H9 (cell line): ENCODE measurements around the gene PIK3CD. TPM values are rescaled to one million over a fixed set of nuclear protein-coding genes. Genes with fewer than 3 reads are reported as not detected.

Experiments used
- DNase-seq: peaks from one replicate; pipeline ENCODE4 v3.0.0-alpha.2; 2017
- H2AFZ ChIP-seq: one replicate; pipeline ENCODE4 v1.6.1; 2013; ENCODE audit warnings: mild to moderate bottlenecking, low read length, control low read depth, moderate library complexity
- H2AK5ac ChIP-seq: 2 replicates; pipeline ENCODE4 v1.6.1; 2013; ENCODE audit warnings: low read length, control low read depth, mixed read lengths; ENCODE audit not compliant: insufficient read length
- H2BK120ac ChIP-seq: one replicate; pipeline ENCODE4 v1.6.1; 2013; ENCODE audit warnings: low read depth, mild to moderate bottlenecking, low read length, control low read depth, inconsistent platforms; ENCODE audit not compliant: poor library complexity, severe bottlenecking
- H2BK12ac ChIP-seq: 2 replicates; pipeline ENCODE4 v1.6.1; 2013; ENCODE audit warnings: low read length, control low read depth, mixed read lengths, low read depth; ENCODE audit not compliant: insufficient read length
- H2BK15ac ChIP-seq: 2 replicates; pipeline ENCODE4 v1.6.1; 2013; ENCODE audit warnings: low read depth, low read length, control low read depth
- H2BK20ac ChIP-seq: one replicate; pipeline ENCODE4 v1.6.1; 2013; ENCODE audit warnings: low read depth, mild to moderate bottlenecking, low read length, control low read depth, inconsistent platforms; ENCODE audit not compliant: poor library complexity, severe bottlenecking
- H2BK5ac ChIP-seq: 2 replicates; pipeline ENCODE4 v1.6.1; 2013; ENCODE audit warnings: low read length, control low read depth, mixed read lengths; ENCODE audit not compliant: insufficient read length
- H3K14ac ChIP-seq: 2 replicates; pipeline ENCODE4 v1.6.1; 2013; ENCODE audit warnings: low read length, control low read depth; ENCODE audit not compliant: insufficient read depth
- H3K18ac ChIP-seq: 2 replicates; pipeline ENCODE4 v1.6.1; 2013; ENCODE audit warnings: low read depth, mild to moderate bottlenecking, mixed read lengths, low read length, control low read depth; ENCODE audit not compliant: insufficient read length
- H3K23ac ChIP-seq: 2 replicates; pipeline ENCODE4 v1.6.1; 2013; ENCODE audit warnings: low read length, control low read depth, mixed read lengths, low read depth; ENCODE audit not compliant: insufficient read length
- H3K23me2 ChIP-seq: 2 replicates; pipeline ENCODE4 v1.6.1; 2013; ENCODE audit warnings: low read depth, mild to moderate bottlenecking, mixed read lengths, low read length, control low read depth; ENCODE audit not compliant: insufficient read length, poor library complexity, severe bottlenecking
- H3K27ac ChIP-seq: 2 replicates; pipeline ENCODE4 v1.5.1; 2013; ENCODE audit warnings: low read length, control low read depth, mixed read lengths, low read depth; ENCODE audit not compliant: insufficient read length
- H3K27me3 ChIP-seq: 2 replicates; pipeline ENCODE4 v1.6.1; 2013; ENCODE audit warnings: low read length, control low read depth, inconsistent platforms; ENCODE audit not compliant: insufficient read depth
- H3K4ac ChIP-seq: 2 replicates; pipeline ENCODE4 v1.6.1; 2013; ENCODE audit warnings: low read depth, mild to moderate bottlenecking, control low read depth, inconsistent platforms, low read length, moderate library complexity
- H3K4me1 ChIP-seq: 2 replicates; pipeline ENCODE4 v1.6.1; 2013; ENCODE audit warnings: low read length, control low read depth, inconsistent platforms; ENCODE audit not compliant: insufficient read depth
- H3K4me2 ChIP-seq: 2 replicates; pipeline ENCODE4 v1.6.1; 2013; ENCODE audit warnings: low read length, control low read depth, mixed read lengths; ENCODE audit not compliant: insufficient read length, insufficient read depth
- H3K56ac ChIP-seq: 2 replicates; pipeline ENCODE4 v1.6.1; 2013; ENCODE audit warnings: low read depth, mild to moderate bottlenecking, mixed read lengths, low read length, control low read depth; ENCODE audit not compliant: insufficient read length
- H3K79me1 ChIP-seq: 2 replicates; pipeline ENCODE4 v1.6.1; 2013; ENCODE audit warnings: low read depth, mild to moderate bottlenecking, moderate library complexity, low read length, control low read depth, inconsistent platforms; ENCODE audit not compliant: insufficient read depth, poor library complexity, severe bottlenecking
- H3K79me2 ChIP-seq: 2 replicates; pipeline ENCODE4 v1.6.1; 2013; ENCODE audit warnings: low read length, control low read depth, inconsistent platforms; ENCODE audit not compliant: insufficient read depth
- H3K9ac ChIP-seq: 2 replicates; pipeline ENCODE4 v1.6.1; 2013; ENCODE audit warnings: low read length, control low read depth, mixed read lengths; ENCODE audit not compliant: insufficient read length; ENCODE audit errors: extremely low read depth
- H3K9me3 ChIP-seq: one replicate; pipeline ENCODE4 v1.6.1; 2013; ENCODE audit warnings: low read depth, low read length, inconsistent platforms; ENCODE audit not compliant: control insufficient read depth
- H3T11ph ChIP-seq: one replicate; pipeline ENCODE4 v1.6.1; 2013; ENCODE audit warnings: mild to moderate bottlenecking, low read length, control low read depth, inconsistent platforms
- H4K20me1 ChIP-seq: one replicate; pipeline ENCODE4 v1.6.1; 2013; ENCODE audit not compliant: control insufficient read depth, insufficient read length, insufficient read depth
- H4K5ac ChIP-seq: 2 replicates; pipeline ENCODE4 v1.6.1; 2013; ENCODE audit warnings: low read depth, mild to moderate bottlenecking, mixed read lengths, low read length, control low read depth; ENCODE audit not compliant: insufficient read length
- H4K8ac ChIP-seq: replicated peaks from 2 replicates; pipeline ENCODE4 v1.6.1; 2013; ENCODE audit warnings: low read length, control low read depth, mixed read lengths, low read depth; ENCODE audit not compliant: insufficient read length
- H4K91ac ChIP-seq: 2 replicates; pipeline ENCODE4 v1.6.1; 2013; ENCODE audit warnings: low read depth, mild to moderate bottlenecking, moderate library complexity, mixed read lengths, low read length, control low read depth; ENCODE audit not compliant: insufficient read length
- H3K27ac Mint-ChIP-seq, 3 experiments: 2 replicates in 2 of 3; 3 replicates in 1 of 3; pipeline ENCODE4 v1.8.0; 2020 to 2021; ENCODE audit warnings: mixed read lengths in 3 of 3, mild to moderate bottlenecking in 1 of 3, moderate library complexity in 1 of 3
- H3K27me3 Mint-ChIP-seq: 2 replicates; pipeline ENCODE4 v1.8.0; 2021; ENCODE audit warnings: low read depth, mild to moderate bottlenecking, moderate library complexity, mixed read lengths
- H3K36me3 Mint-ChIP-seq, 3 experiments: 2 replicates in 2 of 3; 3 replicates in 1 of 3; pipeline ENCODE4 v1.8.0; 2020 to 2021; ENCODE audit warnings: low read depth in 3 of 3, mixed read lengths in 3 of 3; ENCODE audit not compliant: insufficient read depth in 1 of 3
- H3K4me1 Mint-ChIP-seq, 2 experiments: 2 replicates each; pipeline ENCODE4 v1.8.0; 2020; ENCODE audit warnings: mixed read lengths in 2 of 2
- H3K4me3 Mint-ChIP-seq, 2 experiments: 2 replicates in 1 of 2; 3 replicates in 1 of 2; pipeline ENCODE4 v1.8.0; 2020 to 2021; ENCODE audit warnings: mild to moderate bottlenecking in 2 of 2, mixed read lengths in 2 of 2, moderate library complexity in 1 of 2
- H3K9me3 Mint-ChIP-seq, 2 experiments: 2 replicates in 1 of 2; 3 replicates in 1 of 2; pipeline ENCODE4 v1.8.0; 2020; ENCODE audit warnings: mild to moderate bottlenecking in 2 of 2, mixed read lengths in 2 of 2, moderate library complexity in 1 of 2
- WGBS: extraction: QIAGEN DNeasy Blood & Tissue Kit; methylation state at CpG from one replicate; pipeline ENCODE4 v1.1.7; 2013; ENCODE audit warnings: missing lambda C conversion rate, low lambda C conversion rate, mixed read lengths; ENCODE audit not compliant: insufficient read length; ENCODE audit errors: extremely low coverage; 5-methylcytosine and 5-hydroxymethylcytosine counted together
- total RNA-seq: library from RNA; stranded (reverse); gene quantifications from 2 replicates; pipeline ENCODE4 v1.2.1, GENCODE V29; 2021
- TF ChIP-seq, protein P1 (sequence below): fragments of 200-600 bp; sonication (generic); conservative IDR thresholded peaks from 3 replicates; pipeline ENCODE4 v1.8.0; 2021; ENCODE audit warnings: antibody characterized with exemption, mild to moderate bottlenecking

PIK3CD gene
- total RNA-seq, 1 experiment from 2014 or later: 10.0 TPM

- Histone ChIP-seq H3K14ac (no peak overlapping the region), H3K18ac (no peak overlapping the region), H4K91ac (no peak overlapping the region), H3K23me2 (no peaks in the 10 kb centered on the region), H3K27ac (no peak overlapping the region), H2BK12ac (no peak overlapping the region), H3K56ac (no peak overlapping the region), H2BK120ac (no peak overlapping the region), H4K20me1 (no peaks in the 10 kb centered on the region), H2BK20ac (no peak overlapping the region), H4K8ac (no peak overlapping the region), H3K4me1 (no peaks in the 10 kb centered on the region), H3K23ac (no peak overlapping the region), H3T11ph (no peak overlapping the region), H3K79me1 (no peaks in the 10 kb centered on the region), H3K27me3 (no peaks in the 10 kb centered on the region), H3K9ac (no peak overlapping the region), H2AK5ac (no peak overlapping the region), H4K5ac (no peak overlapping the region), H3K4ac (no peak overlapping the region), H2AFZ (no peak overlapping the region), H2BK5ac (no peak overlapping the region), H3K4me2 (no peak overlapping the region), H3K9me3 (no peaks in the 10 kb centered on the region), H3K79me2 (no peaks in the 10 kb centered on the region), H2BK15ac (no peak overlapping the region)
- no CpG with 5 or more reads among the region's 14 CpGs for WGBS
- peaks cover 9 to 48% (median 39%) of the 10 kb centered on the region in 3 experiments; a peak in 6 of 7 replicates for H3K36me3 Mint-ChIP-seq
- no peak overlapping the region for H3K4me3 Mint-ChIP-seq
- no peaks in the 10 kb centered on the region for H3K4me1 Mint-ChIP-seq
- TF ChIP-seq, protein P1, sequence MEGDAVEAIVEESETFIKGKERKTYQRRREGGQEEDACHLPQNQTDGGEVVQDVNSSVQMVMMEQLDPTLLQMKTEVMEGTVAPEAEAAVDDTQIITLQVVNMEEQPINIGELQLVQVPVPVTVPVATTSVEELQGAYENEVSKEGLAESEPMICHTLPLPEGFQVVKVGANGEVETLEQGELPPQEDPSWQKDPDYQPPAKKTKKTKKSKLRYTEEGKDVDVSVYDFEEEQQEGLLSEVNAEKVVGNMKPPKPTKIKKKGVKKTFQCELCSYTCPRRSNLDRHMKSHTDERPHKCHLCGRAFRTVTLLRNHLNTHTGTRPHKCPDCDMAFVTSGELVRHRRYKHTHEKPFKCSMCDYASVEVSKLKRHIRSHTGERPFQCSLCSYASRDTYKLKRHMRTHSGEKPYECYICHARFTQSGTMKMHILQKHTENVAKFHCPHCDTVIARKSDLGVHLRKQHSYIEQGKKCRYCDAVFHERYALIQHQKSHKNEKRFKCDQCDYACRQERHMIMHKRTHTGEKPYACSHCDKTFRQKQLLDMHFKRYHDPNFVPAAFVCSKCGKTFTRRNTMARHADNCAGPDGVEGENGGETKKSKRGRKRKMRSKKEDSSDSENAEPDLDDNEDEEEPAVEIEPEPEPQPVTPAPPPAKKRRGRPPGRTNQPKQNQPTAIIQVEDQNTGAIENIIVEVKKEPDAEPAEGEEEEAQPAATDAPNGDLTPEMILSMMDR: no peak
- no peaks in the 10 kb centered on the region for H3K9me3 Mint-ChIP-seq
- DNase-seq: no peak
- H3K27ac Mint-ChIP-seq: no peak overlapping the region
- H3K27me3 Mint-ChIP-seq: no peaks in the 10 kb centered on the region
Observed at GRCh38 chr1:9603307-9603706, 48.2 kb upstream of the PIK3CD start.
